ENCODE results near the gene PAM. TPM values are rescaled to one million over a fixed set of nuclear protein-coding genes. Genes with fewer than 3 reads are reported as not detected.

The PAM gene
- total RNA-seq, 4 donors from 2014 or later = 102 to 210 (median 172) TPM

DNA sequence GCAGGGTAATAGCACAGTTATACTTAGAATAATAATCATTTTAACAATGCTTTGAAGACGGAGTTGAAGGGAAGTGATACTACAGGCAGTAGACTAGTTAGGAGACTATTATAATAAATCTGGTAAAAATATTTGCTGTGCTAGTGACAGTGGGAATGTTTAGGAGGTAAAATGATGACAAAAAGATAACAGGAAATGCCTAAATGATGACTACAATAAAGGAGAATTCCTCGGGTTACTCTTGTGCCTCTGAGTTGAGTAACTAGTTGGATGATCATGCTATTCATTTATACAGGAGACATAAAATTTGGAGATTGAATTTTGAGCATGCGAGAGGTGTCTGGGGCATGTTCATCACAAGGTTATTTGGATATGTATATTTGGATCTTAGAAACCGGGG lies 32.2 kb upstream of the PAM start:
- no peak for DNase-seq
- Histone ChIP-seq H3K27ac (no peak overlapping the region), H3K36me3 (no peaks in the 10 kb centered on the region), H3K9me3 (no peaks in the 10 kb centered on the region), H3K27me3 (no peaks in the 10 kb centered on the region), H3K4me3 (no peak overlapping the region), H3K4me1 (no peaks in the 10 kb centered on the region)
- TF ChIP-seq, protein P1, sequence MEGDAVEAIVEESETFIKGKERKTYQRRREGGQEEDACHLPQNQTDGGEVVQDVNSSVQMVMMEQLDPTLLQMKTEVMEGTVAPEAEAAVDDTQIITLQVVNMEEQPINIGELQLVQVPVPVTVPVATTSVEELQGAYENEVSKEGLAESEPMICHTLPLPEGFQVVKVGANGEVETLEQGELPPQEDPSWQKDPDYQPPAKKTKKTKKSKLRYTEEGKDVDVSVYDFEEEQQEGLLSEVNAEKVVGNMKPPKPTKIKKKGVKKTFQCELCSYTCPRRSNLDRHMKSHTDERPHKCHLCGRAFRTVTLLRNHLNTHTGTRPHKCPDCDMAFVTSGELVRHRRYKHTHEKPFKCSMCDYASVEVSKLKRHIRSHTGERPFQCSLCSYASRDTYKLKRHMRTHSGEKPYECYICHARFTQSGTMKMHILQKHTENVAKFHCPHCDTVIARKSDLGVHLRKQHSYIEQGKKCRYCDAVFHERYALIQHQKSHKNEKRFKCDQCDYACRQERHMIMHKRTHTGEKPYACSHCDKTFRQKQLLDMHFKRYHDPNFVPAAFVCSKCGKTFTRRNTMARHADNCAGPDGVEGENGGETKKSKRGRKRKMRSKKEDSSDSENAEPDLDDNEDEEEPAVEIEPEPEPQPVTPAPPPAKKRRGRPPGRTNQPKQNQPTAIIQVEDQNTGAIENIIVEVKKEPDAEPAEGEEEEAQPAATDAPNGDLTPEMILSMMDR (IDR thresholded peaks at IDR 0.05 in 4 of 5, conservative IDR thresholded peaks at IDR 0.05 in 1 of 5) = no peak
- TF ChIP-seq POLR2A (IDR thresholded peaks at IDR 0.05) = no peak
- intact Hi-C loops (cut with DNase I; ENCODE audit: low total_unique reads) = no loop called here
- ATAC-seq = no peak
- in situ Hi-C loops (cut with MboI; ENCODE audit: low sequenced_read_pairs in 4 of 4) = no loop called here

DNA sequence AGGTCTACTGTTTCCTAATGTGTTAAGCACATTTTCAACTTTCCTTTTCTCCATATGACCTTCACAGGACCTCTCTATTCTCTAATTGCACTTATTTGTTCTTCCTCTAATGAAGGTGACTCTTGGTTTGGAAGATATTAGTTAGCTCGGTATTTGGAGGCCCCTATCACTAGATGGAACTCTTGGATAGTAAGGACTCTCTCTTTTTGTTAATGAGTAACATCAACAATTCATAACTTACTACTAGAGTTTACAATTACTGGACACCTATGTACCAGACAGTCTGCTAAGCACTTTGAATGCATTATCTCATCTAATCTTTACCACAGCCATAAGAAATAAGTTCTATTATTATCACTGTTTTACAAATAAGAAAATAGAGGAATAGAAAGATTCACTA lies 23.4 kb upstream of the PAM start:
- no peak for ATAC-seq
- in situ Hi-C loops (cut with MboI; ENCODE audit: low sequenced_read_pairs in 4 of 4) = no loop called here

DNA sequence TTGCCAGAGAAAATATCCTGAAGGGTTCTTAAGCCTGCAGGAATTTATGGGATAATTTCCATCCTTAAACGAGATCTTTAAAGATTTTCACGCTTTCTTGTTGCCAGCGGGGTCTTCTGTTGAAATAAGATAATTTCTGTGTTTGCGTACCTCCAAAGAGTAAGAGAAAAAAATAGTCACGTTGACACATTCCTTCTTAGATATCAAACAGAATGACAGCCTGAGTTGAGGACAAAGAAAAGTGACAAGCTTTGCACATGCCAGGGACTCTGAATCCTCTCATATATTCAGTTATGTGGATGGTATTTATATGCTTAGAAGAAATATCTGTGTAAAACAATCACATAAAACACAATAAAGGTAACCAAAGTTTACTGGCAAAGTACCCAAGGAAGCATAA lies 21.6 kb upstream of the PAM start:
- ATAC-seq (no peak), DNase-seq (no peak)
- H3K9me3 ChIP-seq = no peaks in the 10 kb centered on the region
- H3K27me3 ChIP-seq = no peaks in the 10 kb centered on the region
- H3K4me3 ChIP-seq = no peak overlapping the region
- H3K4me1 ChIP-seq = no peaks in the 10 kb centered on the region
- H3K27ac ChIP-seq = no peak overlapping the region
- in situ Hi-C loops (cut with MboI; ENCODE audit: low sequenced_read_pairs in 4 of 4) = no loop called here
- no peak for TF ChIP-seq POLR2A (IDR thresholded peaks at IDR 0.05)
- TF ChIP-seq, protein P1 (IDR thresholded peaks at IDR 0.05 in 4 of 5, conservative IDR thresholded peaks at IDR 0.05 in 1 of 5) = no peak
- H3K36me3 ChIP-seq = no peaks in the 10 kb centered on the region
- intact Hi-C loops (cut with DNase I; ENCODE audit: low total_unique reads) = no loop called here

More for the DNA sequence above, 23.4 kb upstream of the PAM start:
- no peak for TF ChIP-seq POLR2A (IDR thresholded peaks at IDR 0.05)
- TF ChIP-seq, protein P1 (IDR thresholded peaks at IDR 0.05 in 4 of 5, conservative IDR thresholded peaks at IDR 0.05 in 1 of 5) = no peak
- H3K9me3 ChIP-seq = no peaks in the 10 kb centered on the region
- no peaks in the 10 kb centered on the region for H3K27me3 ChIP-seq
- no peak overlapping the region for H3K27ac ChIP-seq
- DNase-seq = no peak
- no peak overlapping the region for H3K4me3 ChIP-seq
- no peaks in the 10 kb centered on the region for H3K36me3 ChIP-seq
- no peaks in the 10 kb centered on the region for H3K4me1 ChIP-seq
- intact Hi-C loops (cut with DNase I; ENCODE audit: low total_unique reads) = no loop called here

DNA sequence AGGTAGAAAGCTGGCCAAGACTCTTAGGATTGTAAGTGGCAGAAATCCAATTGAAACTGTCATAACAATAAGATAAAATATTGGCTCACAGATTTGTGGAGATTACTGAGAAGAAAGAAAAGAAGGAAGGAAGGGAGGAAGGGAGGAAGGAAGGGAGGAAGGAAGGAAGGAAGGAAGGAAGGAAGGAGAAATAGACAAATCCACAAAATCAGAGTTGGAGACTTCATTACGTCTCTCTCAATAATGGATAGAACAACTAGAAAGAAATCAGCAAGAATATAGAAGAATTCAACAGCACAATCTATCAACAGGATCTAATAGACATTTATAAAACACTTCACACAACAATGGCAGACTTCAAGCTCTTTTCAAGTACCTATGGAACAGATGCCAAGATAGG lies 17.9 kb upstream of the PAM start:
- H3K27me3 ChIP-seq = no peaks in the 10 kb centered on the region
- no peaks in the 10 kb centered on the region for H3K9me3 ChIP-seq
- TF ChIP-seq, protein P1 (IDR thresholded peaks at IDR 0.05 in 4 of 5, conservative IDR thresholded peaks at IDR 0.05 in 1 of 5) = no peak
- no peak for TF ChIP-seq POLR2A (IDR thresholded peaks at IDR 0.05)
- H3K36me3 ChIP-seq = no peaks in the 10 kb centered on the region
- ATAC-seq = no peak
- no peak for DNase-seq
- no peak overlapping the region for H3K27ac ChIP-seq
- intact Hi-C loops (cut with DNase I; ENCODE audit: low total_unique reads) = no loop called here
- H3K4me3 ChIP-seq = no peak overlapping the region
- in situ Hi-C loops (cut with MboI; ENCODE audit: low sequenced_read_pairs in 4 of 4) = no loop called here
- no peaks in the 10 kb centered on the region for H3K4me1 ChIP-seq

GRCh38 chr5:102737805-102738469 lies 17.2 kb upstream of the PAM start:
- Histone ChIP-seq H3K4me3 (no peak overlapping the region), H3K27ac (no peak overlapping the region), H3K9me3 (no peaks in the 10 kb centered on the region), H3K4me1 (no peaks in the 10 kb centered on the region), H3K27me3 (no peaks in the 10 kb centered on the region), H3K36me3 (no peaks in the 10 kb centered on the region)
- in situ Hi-C loops (cut with MboI; ENCODE audit: low sequenced_read_pairs in 4 of 4) = no loop called here
- TF ChIP-seq, protein P1 (IDR thresholded peaks at IDR 0.05 in 4 of 5, conservative IDR thresholded peaks at IDR 0.05 in 1 of 5) = no peak
- TF ChIP-seq POLR2A (IDR thresholded peaks at IDR 0.05) = no peak
- intact Hi-C loops (cut with DNase I; ENCODE audit: low total_unique reads) = no loop called here
- DNase-seq = no peak
- no peak for ATAC-seq
